DMS 273 (cell line): ENCODE data around the gene PUSL1.

Experiments used
- DNase-seq: peaks from one replicate; lab custom pipeline; 2025; ENCODE audit not compliant: unreplicated experiment; lab: John Stamatoyannopoulos, UW

The PUSL1 gene

DNA sequence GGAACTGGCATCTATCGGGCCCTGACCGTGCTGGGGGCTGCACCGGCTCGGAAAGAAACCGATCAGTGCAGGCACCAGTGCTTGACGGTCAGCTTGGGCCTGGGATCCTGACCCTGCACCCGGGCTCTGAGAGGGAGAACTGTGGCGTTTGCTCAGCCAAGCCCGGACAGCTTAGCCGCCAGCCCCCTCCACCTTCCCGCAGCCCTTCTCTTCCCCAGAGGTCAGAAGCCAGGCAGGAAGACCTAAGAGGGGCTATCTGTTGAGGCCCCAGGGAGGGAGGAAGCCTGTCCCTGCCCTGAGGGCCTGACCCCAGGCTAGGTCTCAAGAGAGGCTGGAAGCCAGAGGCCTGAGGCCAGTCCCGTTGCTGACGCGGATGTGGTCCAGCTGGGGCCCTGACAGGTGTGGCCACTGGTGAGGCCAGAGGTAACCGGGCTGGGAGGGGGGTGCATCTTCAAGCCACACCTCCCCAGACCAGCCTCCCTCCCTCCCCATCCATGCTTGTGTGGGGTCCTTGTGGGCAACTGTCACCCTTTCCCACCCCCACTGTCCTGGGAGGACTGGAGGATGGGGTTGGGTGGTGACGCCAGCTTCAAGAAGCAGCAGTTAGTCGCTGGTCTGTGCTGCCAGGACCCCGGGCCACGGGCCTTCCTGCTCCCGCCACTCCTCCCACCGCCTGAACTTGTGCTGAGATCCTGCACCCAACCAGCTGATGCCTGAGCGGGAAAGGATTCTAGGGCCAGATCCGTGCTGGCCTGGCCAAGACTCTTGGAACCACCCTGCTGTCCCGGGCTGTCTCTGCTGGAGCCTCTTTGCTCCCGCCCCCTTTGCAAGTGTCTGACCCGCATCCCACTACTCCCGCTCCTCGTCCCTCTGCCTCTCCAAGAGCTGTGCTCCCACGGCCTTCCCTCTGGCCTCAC, 43.4 kb downstream of the PUSL1 start:
- DNase-seq: peak; percentile 55

GRCh38 chr1:1352786-1353388, 44.5 kb downstream of the PUSL1 start:
- DNase-seq: peak; percentile 68

DNA sequence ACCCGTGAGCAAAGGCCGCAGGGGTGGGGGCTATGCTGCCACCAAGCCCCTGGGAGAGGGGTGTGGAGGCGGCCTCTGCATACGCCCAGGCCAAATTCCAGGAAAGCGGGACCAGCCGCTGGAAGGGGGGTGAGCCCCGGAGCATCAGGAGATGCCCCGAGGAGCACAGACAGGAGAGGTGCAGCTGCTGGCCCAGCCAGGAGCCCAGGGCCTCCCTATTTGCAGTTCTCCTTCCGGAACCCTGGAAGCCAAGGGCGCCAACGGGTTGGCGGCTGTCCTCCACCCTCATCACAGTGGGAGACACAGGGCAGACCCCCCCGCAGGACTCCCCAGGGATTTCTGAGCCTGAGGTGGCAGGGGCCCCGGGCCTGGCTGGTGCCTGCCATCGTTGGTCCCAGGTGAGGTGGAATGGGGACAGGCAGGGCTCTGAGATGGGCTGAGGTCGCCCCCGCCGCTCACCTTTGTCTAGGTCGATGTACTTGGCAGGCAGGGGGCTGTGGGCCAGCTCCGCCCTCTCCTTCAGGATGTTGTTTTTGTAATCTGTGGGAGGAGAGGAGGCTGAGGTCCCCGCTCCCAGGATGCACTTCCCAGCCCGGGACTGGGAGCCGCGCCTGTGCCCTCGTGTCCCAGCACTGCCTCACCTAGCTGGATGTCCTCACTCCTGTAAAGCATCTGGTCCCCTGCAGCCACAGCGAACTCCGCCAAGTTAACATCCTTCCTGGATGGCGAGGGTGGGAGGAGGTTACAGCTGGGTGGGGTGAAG, 45.2 kb downstream of the PUSL1 start:
- DNase-seq: peak; percentile 66

- DNase-seq: no peak
These were observed 46.2 kb downstream of the PUSL1 start for GRCh38 chr1:1354271-1355247.

DNA sequence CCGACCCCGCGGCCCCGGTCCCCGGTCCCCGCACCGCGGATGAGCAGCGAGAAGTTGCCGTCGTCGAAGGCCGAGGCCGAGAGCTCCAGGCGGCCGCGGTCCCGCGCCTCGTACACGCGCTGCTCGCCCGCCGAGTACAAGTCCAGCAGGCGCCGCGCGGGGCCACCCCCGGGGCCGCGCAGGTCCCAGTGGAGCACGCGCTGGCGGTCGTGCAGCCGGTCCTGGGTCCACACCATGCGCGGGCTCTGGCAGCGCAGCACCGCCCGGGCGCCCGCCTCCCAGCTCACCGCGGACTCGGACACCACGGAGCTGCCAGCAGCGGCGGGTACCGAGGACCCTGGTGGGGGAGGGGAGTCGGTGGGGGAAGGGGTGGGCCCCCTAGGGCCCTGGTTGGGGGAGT, 47.0 kb downstream of the PUSL1 start:
- DNase-seq: peak; percentile 78

- no peak for DNase-seq
These were observed 47.9 kb downstream of the PUSL1 start for GRCh38 chr1:1356166-1356795.

DNA sequence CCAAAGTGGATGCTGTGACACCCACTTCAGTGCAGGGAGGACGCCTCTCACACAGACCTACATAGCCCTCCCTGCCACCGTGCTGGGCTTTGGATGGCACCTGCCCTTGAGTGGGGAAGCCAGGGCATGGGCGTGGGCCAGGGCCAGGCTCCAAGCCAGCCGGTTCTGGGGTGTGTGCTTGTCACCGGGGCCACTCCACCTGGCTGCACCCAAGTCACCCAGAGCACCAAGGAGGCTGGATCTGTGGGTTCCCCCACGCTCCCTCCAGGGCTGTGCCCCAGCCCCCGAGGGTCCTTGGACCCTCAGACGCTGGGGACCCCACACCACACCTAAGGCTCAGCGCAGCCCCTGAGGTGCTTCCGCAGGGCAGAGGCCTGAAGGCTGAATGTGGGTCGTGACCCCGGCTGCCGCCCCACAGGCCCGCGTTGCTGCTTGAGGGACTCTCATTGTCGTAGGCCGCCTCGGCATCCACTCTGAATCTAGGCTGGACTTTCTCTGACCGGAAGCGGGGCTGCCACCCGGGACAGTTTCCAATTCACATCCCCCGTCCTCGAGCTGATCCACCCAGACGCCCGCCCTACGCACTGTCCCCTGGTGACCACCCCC, 48.5 kb downstream of the PUSL1 start:
- DNase-seq: no peak

- DNase-seq: no peak
These were observed 49.6 kb downstream of the PUSL1 start for GRCh38 chr1:1357871-1358432.

GRCh38 chr1:1358433-1359271, 50.3 kb downstream of the PUSL1 start, which contains the start of gene MXRA8:
Gene MXRA8, minus strand, starts transcription at chr1:1358555. Its CDS starts 51 bp downstream, at chr1:1358504.
- no peak for DNase-seq

- no peak for DNase-seq
These were observed 50.9 kb downstream of the PUSL1 start for GRCh38 chr1:1359308-1359663.

GRCh38 chr1:1359664-1360468, 51.5 kb downstream of the PUSL1 start:
- no peak for DNase-seq

GRCh38 chr1:1360506-1361169, 52.2 kb downstream of the PUSL1 start:
- no peak for DNase-seq
